Measurements from ENCODE around the gene RANBP1.

The RANBP1 gene

GRCh38 chr22:20089226-20089976 is 26.5 kb upstream of the RANBP1 start:
- DNase-seq: no peak

DNA sequence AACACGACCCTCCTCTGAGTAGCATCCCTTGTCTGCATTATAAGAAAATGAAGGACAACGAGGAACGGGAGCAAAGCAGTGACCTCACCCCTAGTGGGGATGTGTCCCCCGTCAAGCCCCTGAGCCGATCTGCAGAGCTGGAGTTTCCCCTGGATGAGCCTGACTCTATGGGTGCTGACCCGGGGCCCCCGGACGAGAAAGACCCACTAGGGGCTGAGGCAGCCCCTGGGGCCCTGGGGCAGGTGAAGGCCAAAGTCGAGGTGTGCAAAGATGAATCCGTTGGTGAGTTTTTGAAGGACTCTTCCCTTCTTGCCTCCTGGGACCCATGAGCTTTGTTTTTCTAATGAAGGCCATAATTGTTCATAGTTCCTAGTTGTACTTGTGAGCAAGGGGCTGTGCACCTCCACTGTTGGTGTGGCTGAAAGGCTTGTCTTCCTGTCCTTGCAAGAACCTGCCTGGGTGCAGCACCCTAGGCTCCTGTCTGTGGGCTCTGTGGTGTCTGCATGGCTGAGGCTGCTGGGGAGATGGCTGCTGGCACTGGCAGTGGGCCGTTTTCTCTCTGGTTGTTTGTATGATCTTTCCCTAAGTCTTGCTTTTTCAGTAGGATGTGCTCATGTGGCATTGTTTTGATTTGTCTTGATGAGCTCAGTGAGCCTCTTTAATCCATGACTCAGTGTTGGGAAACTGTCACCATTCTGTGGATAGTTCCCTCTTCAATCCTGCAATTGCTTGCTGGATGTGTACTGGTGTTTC is 25.8 kb upstream of the RANBP1 start:
- DNase-seq: no peak

DNA sequence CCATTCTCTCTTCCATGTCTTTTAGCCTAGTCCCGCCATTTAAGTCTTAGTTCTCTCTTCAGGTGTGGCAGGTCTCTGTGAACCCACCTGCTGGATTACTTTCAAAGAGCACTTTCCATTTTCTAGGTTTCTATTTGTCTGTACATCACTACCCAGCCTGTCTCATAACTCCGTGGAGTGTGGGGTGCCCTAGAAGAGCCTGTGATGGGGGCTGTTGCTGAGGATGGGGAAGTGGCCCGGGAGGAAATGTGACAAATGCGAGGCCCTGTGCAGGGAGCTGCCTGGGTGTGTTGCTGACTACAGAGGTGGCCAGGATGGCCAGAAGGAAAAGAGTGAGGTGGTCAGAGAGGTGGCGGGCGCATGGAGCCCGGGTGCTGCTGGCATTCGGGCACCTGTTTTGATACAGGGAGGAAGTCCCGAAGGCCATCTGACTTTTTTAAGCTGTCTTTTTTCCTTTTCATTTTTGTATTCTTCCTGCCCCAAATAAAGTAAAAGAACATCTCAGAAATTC is 25.1 kb upstream of the RANBP1 start:
- DNase-seq: peak; percentile 14

GRCh38 chr22:20091690-20092476 is 24.0 kb upstream of the RANBP1 start:
- DNase-seq: no peak

DNA sequence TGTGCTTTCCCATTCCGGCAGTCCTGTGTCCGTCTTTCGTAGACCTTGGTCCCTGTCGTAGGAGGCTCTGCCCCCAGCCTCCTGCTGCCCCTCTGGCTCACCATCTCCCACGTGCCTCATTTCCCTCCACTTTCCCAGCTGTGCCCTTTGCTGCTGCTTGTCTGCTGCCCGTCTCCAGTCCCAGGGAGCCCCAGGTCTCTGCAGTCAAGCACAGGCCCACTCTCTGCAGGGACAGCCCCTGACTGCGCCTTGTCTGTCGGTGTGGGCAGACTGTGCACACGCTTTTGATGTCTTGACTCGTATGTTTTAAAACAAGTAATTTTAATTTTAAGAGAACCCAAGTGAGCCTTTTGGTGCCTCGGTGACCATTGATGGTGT is 23.4 kb upstream of the RANBP1 start:
- no peak for DNase-seq

- DNase-seq: no peak
Measured at GRCh38 chr22:20093418-20094196, 22.3 kb upstream of the RANBP1 start.

- DNase-seq: no peak
Measured at GRCh38 chr22:20094197-20094807, 21.6 kb upstream of the RANBP1 start.

GRCh38 chr22:20095521-20095920 is 20.4 kb upstream of the RANBP1 start:
- no peak for DNase-seq

DNA sequence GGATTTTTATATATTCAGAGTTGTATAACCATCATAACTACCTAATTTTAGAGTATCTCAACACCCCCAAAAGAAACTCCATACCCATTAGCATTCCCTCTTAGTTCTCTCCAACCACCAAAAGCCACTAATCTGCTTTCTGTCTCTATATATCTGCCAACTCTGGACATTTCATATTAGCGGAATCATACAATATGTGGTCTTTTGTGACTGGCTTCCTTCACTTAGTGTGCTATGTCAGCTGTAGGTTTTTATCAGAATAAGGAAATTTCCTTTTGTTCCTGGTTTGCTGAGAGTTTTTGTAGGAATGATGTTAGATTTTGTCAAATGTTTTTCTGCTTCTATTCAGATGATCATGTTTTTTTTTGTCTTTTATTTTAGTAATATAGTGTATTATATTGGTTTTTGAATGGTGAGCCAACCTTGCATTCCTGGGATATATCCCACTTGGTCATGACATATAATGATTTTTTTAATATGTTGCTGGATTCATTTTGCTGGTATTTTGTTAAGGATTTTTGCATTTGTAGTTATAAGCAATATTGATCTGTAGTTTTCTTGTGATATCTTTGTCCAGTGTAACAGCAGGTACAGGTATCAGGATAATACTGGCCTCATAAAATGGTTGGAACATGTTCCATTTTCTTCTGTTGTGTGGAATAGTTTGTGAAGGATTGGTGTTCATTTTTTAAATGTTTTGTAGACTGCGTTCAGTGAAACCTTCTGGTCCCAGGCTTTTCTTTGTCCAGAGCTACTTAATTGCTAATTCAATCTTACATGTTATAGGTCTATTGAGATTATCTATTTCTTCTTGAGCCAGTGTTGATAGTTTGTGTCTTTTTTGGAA is 19.1 kb upstream of the RANBP1 start:
- no peak for DNase-seq

DNA sequence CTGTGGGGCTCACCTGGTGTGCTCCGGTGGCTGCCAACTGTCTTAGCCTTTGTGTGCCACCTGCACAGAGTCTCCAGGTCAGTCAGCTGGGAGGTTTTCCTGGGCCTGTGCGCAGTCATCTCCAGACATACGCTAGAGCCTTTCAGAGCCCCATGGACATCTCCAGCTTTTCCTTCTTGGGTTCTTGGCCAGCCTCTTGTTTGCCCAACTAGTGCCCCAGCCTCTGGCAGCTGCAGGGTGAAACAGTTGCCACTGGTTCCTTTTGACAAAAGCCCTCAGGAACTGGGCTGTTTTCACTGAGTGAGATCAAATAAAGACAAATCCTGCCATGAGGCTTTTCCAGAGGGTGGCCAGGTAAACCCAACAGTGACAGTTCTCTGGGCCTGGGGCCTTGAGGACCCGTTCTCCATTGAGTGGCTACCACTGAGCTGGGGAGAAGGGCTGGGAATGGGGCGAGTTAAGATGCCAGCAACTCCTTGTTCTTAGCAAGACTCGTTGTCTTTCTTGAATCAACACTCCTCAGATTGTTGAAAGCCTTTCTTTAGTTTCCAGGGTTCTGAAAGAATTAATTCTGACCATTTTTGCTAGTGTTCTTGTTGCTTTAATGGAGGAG is 16.7 kb upstream of the RANBP1 start:
- DNase-seq: no peak

DNA sequence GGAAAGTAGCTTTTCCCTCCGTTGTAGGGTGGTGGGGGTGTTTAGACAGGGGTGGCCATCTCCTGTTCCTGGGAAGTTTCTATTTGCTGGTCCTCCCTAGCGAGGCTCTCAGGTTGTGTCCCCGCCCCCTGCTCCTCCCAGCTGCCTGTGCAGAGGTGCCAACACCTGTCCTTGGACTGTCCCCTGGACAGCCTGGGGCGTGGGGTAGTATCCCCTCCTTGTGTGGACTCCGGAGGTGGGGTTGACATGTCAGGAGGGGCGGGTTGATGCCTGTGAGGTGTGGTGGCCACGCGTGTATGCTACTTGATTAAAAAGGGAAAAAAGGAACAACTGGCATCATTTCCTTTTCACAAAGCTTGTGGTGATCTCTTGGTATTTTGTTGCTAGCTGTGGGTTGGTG is 14.3 kb upstream of the RANBP1 start:
- DNase-seq: no peak

DNA sequence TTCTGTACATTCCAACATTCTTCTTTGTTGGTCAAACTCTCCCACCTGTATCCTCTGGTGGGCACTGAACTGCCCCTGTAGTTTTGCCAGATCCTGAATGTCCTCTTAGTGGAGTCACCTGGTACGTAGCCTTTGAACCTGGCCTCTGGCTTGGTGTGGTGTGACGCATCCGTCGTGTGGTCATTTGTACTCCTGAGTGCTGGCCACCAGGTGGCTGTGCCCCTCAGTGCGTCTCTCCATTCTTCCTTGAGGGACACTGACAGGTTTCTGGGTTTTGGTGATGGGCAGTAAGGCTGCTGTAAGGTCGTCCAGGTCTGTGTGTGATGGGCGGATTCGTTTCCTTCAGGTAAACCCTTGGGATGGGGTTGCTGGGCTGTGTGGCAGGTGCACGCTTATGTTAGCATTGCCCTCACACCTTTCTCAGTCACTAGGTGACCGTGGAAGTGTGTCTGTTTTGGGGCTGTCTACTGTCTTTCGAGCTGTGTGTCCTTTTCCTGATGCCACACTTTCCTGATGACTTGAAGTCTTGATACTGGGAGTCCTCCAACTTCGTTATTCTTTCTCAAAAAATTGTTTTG is 13.6 kb upstream of the RANBP1 start:
- DNase-seq: no peak

DNA sequence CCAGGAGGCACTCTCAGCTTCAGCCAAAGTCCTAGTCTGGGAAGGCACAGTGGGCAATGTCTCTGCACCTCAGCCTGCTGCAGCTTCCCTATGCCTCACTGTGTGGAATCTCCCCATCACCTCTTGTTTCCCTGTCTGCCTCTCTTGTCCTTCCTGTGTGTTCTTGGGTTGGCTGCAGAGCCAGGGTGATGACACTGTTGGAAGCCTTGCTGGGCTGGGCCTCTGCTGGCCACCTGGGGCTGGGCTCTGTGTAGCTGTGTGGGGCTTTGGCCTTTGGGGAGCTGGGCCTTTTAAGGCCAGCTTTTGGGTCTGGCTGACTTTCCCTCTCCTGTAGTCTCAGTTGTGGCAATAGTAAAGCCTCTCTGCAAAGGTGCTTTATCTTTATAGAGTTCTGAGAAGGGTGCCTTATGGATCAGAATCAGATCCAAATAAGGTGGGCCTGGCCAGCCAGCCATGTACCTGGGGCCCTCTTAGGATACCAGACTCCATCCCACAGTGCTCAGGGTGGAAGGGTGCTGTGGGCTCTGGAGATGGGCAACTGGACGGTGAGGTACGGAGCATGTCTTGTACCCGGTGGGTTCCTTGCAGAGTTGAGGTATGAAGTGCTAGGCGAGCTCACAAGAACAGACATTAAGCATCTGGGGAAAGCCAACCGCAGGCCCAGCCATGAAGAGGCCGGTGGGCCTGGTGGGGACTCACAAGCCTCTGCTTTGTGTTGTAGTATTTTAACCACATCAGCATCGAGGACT is 10.3 kb upstream of the RANBP1 start:
- no peak for DNase-seq

DNA sequence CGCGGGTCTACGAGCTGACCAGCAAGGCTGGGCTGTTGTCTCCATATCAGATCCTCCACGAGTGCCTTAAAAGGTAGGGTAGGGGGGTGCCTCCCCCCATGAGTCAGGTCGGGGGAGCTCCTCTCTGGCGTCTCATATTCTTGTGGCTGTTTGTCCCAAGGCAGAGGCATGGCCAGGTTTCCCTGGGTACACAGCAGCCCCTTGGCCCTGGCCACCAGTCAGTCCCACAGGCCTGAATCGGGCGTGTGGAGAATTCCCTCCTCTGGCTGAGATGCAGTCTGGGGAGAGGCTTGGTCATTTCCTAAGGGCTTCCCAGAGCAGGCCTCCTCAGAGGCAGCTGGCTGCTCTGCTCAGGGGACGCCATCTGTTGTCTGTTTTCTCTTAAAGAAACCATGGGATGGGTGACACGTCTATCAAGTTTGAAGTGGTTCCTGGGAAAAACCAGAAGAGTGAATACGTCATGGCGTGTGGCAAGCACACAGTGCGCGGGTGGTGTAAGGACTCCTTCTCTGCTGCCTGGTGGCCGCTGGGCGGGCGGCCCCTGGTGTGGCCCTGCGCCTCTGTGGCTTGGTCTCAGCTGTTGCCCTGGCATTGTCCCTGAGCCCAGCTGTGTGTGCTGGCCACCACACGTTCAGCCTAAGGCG is 9.6 kb upstream of the RANBP1 start:
- no peak for DNase-seq

- DNase-seq: no peak
Measured at GRCh38 chr22:20106849-20107237, 9.1 kb upstream of the RANBP1 start.

GRCh38 chr22:20107471-20107901 is 8.4 kb upstream of the RANBP1 start:
- no peak for DNase-seq

DNA sequence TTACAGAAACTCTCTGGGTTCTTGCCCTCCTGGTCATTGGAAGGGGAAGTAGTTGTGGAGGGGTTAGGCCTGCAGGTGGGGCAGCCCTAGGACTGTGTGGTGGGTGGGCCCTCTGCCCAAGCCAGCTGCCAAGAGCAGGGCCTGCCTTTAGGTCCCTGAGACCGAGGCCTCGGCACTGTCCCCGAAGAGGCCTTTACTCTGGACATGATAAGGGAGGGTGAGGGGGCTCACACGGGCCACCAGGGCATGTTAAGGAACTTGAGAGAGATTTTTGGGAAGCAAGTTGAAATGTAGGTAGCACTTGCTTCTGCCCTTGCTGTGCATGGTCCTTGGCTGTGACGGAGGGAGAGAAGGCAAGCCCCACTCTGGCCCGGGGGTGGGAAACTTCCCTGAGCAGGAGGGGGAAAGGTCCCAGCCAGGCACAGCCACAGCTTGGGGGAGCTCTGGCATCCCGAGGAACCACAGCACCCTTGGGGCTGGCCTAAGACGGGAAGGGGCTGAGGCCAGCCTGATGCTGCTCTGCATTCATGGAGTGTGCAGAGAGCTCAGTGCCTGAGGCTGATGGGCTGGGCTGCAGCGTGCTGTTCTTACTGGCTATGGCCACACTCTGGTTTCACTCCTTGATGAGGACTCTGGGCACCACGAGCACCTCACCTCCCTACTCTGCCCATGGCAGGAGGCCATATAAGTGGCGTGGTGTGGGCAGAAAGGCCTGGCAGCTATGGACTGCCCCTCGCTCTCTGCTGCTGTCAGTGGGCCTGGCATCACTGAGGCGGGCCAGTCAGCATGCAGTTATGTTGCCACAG is 7.8 kb upstream of the RANBP1 start:
- no peak for DNase-seq

DNA sequence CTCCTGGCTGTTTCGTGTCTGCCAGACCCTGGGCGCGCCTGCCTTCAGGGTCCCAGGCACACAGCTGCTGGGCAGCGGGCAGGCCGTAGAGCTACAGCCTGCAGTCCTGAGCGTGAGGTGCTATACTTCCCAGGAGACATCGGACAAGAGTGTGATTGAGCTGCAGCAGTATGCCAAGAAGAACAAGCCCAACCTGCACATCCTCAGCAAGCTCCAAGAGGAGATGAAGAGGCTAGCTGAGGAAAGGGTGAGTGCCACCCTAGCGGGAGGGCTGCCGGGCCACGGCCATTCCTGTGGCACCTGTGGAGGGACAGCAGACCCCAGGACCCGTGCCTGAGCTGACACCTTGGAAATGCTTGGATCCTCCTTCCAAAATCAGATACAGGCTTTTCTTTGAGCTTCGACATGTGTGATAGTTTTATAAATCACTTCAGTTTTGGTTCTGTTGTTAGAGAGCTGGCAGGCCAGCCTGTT is 7.1 kb upstream of the RANBP1 start:
- DNase-seq: no peak

Data from MV-4-11 (cell line).